ENCODE data around the gene TET1.
A peak's percentile ranks its signal among the peaks of the same experiment; 100 is the strongest.
"Not testable (repeated sequence)": the region's sequence is repeated elsewhere in the genome, so short reads cannot be mapped to it uniquely, and the experiment has no call there.

TET1 gene

DNA sequence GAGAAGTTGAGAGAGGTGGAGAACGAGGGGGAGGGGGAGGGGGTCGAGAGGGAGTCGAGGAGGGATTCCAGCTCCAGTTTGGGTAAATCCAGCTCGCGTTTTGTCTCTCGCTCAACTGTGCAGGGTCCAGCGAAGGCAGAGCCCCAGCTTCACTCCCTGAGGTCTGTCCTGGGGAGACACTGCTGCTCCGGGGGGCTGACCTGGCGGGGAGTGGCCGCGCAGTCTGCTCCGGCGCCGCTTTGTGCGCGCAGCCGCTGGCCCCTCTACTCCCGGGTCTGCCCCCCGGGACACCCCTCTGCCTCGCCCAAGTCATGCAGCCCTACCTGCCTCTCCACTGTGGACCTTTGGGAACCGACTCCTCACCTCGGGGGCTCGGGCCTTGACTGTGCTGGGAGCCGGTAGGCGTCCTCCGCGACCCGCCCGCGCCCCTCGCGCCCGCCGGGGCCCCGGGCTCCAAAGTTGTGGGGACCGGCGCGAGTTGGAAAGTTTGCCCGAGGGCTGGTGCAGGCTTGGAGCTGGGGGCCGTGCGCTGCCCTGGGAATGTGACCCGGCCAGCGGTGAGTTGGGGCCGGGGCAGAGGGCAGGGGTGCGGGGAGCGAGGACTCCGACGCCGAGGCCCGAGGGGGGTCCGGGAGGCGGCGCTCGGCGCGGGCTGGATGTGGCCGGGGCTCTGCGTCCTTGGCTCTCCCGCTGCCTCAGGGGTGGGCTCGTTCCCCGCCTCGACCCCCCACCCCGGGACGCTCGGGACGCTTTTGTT, at the start of gene TET1:
Gene TET1, plus strand, starts transcription at position 152 of the 757 bp plus-strand sequence. CDS start 12,002 bp downstream, outside the sequence.
- no peak for DNase-seq

DNA sequence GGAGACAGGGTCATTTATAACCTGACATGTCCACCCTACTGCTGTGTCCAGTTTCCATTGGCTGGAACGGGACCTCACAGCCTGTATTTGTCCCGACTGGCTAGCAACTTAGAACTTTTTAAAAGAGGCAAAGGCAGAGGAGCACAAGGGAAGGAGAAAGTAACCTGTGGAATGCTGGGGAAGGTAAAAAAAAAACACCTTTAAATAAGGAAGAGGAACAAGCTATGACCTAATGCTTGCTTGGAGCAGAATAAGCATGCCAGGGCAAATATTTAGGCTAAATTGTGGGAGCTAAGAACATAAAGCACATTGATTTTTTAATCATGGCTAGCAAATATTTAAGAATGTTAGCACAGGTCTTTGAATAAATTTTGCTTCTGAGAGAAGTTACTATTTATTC, 43.9 kb upstream of the TET1 start:
- DNase-seq, result not testable (repeated sequence)

DNA sequence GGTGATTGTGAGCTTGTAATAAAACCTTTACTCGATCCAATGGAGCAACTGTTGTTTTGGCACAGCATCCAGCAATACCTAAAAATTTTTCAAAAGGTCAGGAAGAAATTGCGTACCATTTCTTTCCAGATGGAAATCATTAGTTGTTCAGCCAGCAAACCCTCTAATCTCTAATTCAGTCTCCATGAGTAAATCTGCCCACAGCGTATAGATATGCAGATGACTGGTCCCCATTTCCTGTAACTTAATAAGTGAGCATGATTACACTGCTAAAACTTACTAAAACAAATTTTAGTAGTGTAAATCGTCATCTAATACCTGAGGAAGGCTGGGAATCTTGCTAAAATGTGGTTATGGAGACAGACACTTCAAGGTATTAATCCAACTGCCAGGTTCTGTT, 43.4 kb upstream of the TET1 start:
- DNase-seq, result no peak

DNA sequence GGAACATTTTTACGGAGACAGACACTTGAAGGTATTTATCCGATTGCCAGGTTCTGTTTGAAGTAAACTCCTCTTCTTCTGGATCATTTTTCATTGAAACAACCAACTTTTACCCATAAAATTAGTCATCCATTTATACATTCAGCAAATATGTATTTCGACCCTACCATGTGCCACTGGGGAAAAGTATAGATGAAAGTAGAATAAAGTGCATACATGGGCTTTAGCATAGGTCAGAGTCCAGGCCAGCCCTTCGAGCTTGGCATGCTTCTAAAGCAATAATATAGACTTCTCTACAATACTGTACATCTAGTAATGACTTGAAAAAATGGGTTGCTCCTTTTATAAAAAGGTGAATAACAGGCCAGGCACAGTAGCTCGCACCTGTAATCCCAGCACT, 42.9 kb upstream of the TET1 start:
- DNase-seq, result no peak

DNA sequence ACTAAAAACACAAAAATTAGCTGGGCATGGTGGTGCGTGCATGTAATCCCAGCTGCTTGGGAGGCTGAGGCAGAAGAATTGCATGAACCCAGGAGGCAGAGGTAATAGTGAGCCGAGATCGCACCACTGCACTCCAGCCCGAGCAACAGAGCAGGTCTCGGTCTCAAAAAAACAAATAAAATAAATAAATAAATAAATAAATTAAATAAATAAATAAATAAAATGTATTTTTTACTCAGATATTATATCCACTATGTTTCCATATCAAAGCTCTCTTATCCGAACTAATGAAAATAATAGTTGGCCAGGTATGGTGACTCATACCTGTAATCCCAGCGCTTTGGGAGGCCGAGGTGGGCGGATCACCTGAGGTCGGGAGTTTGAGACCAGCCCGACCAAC, 41.5 kb upstream of the TET1 start:
- DNase-seq, result not testable (repeated sequence)

DNA sequence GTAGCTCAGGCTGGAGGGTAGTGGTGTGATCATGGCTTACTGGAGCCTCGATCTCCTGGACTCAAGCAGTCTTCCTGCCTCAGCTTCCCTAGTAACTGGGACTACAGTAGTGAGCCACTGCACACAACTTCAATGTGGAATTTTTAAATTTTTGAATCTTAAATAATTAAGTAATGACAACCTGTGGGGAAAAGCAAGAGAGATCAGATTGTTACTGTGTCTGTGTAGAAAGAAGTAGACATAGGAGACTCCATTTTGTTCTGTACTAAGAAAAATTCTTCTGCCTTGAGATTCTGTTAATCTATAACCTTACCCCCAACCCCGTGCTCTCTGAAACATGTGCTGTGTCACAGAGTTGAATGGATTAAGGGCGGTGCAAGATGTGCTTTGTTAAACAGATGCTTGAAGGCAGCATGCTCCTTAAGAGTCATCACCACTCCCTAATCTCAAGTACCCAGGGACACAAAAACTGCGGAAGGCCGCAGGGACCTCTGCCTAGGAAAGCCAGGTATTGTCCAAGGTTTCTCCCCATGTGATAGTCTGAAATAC, 34.6 kb upstream of the TET1 start:
- DNase-seq, result not testable (repeated sequence)

DNA sequence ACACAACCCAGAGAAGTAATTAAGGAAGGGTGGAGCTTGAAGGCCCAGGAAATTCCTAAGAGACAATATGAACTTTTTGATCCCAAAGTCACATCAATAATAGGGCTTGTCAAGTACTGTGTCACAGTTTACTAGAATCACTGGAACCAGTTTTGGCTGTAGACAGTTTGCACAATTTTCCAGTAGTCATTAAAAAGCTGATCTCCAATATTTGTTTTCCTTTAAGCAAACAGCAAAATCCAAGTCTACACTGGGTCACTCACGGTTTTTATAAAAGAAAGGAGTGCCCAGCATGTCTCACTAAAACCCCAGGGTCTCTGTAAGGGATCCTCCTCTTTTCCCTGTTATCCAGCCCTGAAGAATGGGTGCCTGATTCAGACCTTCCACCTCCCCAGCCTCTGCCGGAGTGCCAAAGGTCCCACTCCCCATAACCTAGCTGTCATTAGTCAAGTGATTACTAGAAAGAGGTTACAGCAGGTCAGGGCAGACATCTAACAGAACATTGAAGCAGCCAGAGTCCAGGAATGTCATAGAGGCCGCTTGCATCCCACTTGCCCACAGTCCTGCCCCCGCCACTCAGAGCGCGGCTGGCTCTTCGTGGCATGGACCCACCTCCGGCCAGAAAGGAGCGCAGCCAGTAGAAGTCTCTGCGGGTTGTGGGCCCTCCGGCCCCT, 33.4 kb upstream of the TET1 start:
- DNase-seq, result no peak

DNA sequence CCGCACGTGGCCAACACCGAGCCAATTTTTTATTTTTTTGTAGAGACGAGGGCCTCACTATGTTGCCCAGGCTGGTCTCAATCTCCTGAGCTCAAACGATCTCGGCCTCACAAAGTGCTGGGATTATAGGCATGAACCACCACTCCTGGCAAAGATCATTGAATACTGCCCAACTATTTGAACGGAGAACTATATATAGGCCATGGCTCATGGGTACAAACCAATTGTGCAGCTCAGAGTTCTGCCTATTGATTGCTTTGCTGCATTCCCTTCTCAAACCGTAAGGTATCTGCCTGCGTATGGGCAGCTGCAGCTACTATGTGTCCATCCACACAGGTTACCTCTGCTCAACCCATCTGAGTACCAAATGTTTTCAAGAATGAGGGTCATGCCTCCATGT, 23.2 kb upstream of the TET1 start:
- no peak for DNase-seq

DNA sequence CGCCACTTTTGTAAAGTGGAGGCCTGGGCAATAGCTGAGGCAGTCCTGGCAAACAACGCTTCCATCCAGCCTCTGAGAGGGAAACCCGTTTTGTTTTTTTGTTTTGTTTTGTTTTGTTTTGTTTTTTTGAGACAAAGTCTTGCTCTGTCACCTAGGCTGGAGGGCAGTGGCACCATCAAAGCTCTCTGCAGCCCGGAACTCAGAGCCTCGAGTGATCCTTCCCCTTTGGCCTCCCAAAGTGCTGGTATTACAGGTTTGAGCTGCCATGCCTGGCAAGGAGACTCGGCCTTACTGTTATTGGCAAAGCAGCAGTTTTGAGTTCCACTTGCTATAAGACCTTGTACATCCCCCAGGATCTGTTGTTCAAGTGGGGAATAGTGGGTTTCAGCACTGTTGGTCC, 22.3 kb upstream of the TET1 start:
- no peak for DNase-seq

DNA sequence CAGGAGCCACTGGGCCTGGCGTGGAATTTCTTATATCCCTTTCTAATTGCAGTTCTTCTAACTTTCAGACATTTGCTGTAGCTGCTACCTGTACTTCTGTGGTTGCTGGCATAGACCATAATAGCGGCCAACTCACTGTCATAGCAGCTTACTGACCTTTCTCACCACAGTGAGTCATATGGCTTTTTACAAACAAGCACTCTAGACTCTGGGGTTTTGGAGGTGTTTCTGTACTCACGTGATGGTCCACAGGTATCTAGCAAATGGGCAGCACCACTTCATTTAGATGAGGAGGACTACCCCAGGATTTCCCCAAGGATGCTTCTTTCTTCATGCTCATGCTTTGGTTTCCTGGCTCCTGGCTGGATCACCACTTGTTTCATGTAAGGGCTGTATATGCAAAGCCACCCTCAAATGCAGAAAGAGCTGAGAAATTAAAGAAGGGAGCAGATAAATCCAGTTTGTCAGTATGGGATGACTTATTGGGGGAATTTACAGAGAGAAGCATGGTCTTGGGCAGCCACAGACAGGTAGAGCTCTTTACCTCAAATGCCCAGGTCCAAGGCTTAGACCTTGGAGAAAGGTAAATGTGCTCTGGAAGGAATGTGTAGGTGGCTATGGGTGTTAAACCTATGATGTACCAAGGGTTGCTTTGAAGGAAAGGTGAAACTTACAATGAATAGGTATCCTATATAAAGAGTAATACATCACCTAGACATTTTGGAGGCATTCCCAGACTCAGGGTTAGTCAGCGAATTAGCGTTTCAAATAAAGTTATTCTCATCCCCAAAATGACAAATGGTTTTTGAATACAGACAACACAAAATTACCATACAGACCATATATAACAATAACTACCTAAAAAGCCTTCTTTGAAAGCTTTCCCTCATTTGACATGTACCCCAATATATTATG, 16.9 kb upstream of the TET1 start:
- no peak for DNase-seq

DNA sequence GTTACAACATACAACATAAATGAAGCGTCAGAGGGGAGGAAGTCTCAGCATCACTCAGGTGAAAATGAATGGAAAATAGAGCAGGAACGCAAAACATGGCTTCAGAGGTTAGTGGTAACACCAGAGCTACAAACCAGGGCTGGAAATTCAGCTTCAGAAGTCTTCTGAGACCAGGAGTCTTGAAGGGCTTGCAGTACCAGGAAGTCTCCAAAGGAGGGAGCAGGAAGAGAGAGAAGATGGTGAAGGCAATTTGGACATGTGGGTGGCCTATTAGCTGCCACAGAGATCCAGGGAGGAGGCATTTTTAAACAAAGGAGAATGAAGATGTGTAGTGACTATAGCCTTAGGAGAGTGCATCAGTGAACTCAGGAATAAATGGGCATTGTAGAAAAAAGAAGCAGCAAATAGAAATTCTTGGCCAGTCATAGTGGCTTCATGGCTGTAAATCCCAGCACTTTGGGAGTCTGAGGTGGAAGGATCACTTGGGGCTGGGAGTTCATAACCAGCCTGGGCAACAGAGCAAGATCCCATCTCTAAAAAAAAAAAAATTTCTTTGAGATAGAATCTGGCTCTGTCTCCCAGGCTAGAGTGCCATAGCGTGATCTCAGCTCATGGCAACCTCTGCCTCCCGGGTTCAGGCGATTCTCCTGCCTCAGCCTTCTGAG, 9.3 kb upstream of the TET1 start:
- DNase-seq, result peak; percentile 13

DNA sequence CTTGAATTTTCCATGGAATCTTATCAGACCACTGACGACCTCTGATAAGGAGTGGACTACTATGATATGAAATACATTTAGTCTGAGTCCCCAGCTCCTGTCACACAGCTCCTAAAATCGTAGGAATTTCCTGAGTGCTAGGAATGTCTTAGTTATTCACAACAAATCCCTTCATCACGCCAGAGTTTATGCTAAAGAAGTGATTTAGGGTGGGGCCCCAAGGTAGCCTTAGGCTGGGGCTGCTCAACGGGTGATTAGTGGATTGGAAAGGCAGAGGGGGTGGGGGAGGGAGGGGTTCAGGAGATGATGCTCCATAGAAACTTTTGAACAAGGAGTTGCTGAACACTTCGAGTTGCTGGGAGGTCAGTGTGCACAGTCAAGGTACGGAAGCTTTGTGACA, 7.0 kb upstream of the TET1 start:
- DNase-seq, result no peak

DNA sequence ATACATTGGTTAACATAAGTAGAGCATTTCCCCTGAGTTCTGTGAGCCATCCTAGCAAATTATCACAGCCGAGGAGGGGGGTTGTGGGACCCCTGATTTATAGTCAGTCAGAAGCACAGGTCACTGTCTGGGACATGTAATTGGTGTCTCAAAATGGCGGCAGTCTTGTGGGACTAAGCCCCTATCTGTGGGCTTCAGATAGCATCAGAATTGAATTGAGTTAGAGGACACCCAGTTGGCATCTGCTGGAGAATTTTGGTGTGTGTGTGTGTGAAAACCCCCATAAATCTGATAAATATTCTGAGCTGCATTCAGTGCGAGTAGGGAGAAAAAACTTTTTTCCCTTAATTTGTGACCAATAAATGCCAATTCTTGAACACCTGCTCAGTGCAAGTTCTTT, 6.5 kb upstream of the TET1 start:
- DNase-seq, result no peak

DNA sequence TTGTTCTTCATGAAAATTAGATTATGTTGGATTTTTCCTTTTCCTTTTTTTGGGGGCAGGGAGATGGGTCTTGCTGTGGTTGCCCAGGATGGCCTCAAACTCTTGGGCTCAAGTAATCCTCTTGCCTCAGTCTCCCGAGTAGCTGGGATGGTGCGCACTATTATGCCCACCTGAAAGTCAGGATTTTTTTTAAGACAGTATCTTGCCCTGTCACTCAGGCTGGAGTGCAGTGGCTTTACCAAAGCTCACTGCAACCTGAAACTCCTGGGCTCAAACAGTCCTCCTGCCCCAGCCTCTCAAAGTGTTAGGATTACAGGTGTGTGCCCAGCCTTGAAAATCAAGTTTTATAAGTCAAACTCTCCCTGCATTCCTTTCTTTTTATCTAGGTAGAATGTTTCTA, 1.7 kb upstream of the TET1 start:
- no peak for DNase-seq

DNA sequence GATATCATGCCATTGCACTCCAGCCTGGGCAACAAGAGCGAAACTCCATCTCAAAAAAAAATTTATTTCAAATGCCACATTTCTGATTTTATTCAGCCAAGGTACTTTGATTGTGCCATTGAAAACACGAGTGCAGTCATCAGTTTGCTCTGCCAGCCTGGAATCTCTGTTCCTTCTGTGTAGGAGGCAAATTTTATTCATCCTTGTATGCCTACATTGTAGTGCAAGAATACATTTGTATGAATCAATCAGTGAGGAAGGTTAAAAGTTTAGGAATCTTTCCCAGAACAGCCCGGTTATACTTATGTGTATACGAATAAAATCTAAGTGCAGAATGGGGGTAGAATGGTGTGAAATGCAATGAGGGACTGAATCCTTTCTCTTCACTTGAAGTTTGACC, 886 bp upstream of the TET1 start:
- DNase-seq, result no peak

DNA sequence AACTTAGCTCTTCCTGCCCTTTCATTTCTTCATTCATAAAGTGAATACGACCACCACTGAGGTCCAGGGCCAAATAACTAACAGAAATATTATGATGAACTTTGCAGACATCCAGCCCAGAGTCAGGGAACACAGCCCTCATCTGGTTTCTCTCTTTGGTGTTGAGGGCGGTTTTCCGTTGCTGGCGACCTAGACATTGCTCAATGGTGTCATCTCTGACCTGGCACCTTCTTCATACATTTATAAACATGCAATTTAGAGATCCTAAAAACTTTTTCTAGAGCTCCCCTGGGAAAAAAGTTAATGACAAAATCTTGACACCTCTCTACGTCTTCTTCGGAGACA, 324 bp upstream of the TET1 start:
- no peak for DNase-seq

DNA sequence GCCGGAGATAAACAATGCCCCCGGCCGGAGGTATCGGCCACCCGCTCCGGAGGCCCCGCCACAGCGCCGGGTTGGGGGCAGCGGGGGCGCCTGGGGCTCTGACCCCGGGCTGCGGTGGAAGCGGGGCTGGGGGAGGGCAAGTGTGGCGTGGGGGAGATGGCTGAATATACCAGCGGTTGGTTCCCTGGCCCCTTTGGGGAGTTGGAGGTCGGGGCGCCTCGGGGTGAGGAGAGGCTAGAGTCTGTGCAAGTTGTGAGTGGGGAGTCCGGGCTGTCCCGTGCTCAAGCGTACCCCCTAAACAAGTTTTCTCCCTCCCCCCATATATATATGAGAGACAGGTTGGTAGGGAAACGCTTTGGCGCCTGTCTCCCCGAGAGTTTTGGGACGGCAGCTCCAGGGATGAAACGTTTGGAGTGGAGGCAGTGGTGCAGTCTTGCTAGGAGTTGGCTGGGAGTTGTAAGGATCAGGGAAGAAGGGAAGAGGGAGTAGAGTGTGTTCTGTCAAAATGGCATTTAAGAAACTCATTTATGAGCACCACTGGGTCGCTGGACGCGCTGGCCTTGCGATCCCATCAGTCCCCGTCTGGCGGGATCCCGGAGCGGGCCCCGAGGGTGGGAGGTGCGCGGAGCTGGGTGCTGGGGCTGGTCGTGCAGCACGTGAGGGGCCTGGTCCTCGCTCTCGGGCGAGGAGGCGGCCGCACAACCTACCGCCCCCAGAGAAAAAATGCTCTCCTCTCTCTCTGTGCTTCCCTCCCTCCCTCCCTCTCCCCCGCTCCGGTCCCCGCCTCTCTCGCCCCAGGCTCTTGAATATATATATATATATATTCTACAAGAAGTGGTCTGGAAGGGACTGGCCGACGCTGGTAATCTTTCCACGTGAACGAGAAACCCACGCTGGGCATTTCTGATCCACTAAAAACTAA, 1.1 kb downstream of the TET1 start:
- DNase-seq, result no peak

DNA sequence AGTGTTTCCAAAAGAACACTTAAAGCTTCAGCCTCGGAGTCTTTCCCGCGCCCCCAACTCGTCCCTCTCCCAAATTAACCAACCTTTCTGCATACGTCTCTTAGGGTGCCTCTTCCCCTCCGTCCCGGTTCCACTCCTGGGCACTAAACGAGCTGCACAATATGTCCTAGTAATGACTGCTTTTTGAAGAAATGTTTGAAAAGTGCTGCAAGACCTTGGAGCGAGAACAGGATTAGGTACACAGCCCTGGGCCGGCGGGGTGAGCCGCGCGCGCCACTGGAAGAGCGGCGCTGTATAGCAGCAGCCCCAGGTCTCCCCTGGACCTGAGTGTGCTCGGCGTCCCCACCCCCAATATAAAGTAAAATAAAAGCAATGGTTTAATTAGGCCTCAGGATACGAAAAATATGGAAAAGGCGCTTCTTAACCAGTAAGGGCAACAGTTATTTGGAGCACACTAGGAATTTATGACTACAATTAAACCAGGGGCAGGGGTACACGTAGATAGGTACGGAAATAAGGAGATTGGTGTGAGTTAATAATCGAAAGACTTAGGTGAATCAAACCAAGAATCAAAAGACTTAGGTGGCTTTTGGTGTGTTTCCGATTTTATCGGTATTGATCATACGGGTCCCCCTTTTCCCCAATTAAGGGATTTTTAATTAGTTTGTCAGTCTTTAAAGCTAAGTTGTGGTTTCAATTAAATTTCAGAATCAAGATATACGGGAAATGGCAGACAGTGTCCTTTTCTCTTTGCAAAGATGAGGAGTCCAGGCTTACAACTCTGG, 1.9 kb downstream of the TET1 start:
- DNase-seq, result no peak

DNA sequence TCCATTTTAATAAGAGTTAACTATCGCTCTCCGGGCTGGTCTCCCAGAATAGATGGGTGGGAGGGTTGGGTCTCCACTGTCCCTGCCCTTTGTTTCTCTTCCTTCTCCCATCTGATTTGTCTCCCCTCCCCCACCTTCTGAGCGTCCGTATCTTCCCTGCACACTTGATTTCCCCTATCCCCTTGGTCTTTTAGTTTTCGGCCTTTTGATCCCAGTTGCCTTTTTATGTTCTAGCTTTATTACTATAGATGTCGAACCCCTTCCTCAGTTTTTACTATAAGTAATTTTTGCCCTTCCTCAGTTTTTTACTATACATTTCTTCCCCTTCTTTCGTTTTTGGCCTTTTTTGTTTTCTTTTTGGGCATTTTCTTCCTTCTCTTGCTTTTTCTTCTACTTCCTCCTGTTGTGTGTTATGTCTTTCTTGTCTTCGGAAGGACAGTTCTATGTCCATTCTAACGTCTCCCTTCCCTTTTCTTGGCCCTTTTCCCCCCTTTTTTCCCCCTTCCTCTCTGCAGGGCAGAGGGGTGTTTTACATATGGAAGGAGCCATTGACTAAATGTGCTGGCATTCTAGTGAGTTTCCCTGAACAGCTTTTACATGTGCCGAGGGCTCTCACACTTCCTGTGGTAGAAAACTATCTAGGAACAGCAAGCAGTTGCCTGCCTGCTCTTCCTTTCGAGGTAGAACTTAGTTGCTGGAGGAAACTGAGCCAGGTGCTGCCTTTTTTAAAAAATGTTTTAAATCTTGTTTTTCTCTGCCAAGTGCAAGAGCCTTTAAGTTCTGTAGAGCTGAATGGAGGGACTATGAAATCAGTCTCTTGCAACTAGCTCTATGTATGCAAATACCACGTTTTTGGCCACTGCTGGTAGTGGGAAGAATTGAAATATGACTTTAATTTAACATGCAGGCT, 2.8 kb downstream of the TET1 start:
- DNase-seq, result no peak

DNA sequence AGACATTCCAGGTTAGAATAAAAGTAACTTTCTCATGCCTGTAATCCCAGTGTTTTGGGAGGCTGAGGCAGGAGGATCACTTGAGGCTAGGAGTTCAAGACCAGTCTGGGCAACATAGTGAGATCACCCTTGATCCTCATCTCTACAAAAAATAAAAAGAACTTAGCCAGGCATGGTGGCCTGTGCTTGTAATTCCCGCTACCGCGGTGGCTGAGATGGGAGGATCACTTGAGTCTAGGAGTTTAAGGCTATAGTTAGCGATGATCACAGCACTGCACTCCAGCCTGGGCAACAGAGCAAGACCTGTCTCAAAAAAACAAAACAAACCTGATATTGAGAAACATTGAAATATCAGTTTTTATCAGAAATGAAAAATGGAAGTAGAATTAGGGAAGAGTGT, 4.6 kb downstream of the TET1 start:
- DNase-seq, result no peak
